HepG2 (cell line): ENCODE results near the gene MTMR4. TPM values are rescaled to one million over a fixed set of nuclear protein-coding genes. Genes with fewer than 3 reads are reported as not detected.

ENCODE experiments used
- ATAC-seq: fragments of 200-7000 bp; cut with Tn5 transposase; 3 replicates; pipeline ENCODE4 v1.9.1; 2020; ENCODE audit warnings: mild to moderate bottlenecking, moderate library complexity
- BruUV-seq: library from RNA; stranded (reverse); fragments of 400-500 nt; replicated peaks from 2 replicates; lab custom pipeline; 2021; lab: Mats Ljungman, UMichigan
- CTCF ChIA-PET: fragments of 300-600 bp; formaldehyde crosslinking; extraction: SDS; loops from one replicate; lab custom pipeline; 2021; ENCODE audit warnings: low total read pairs, inconsistent platforms, low intra/inter-chr PET ratio; lab: Yijun Ruan, JAX
- POLR2A ChIA-PET: fragments of 350-600 bp; sonication (Branson Sonifier 250); formaldehyde crosslinking; loops from one replicate; lab custom pipeline; 2020; ENCODE audit warnings: antibody characterized with exemption, inconsistent platforms; lab: Yijun Ruan, JAX
- DNase-seq: peaks from one replicate; pipeline ENCODE4 v3.0.0-alpha.2; 2015; ENCODE audit warnings: low spot score
- FAIRE-seq: peaks from 3 replicates; lab custom pipeline; 2011; peaks lifted over from hg19 to GRCh38; lab: Jason Lieb, UNC
- H2AFZ ChIP-seq: one replicate; pipeline ENCODE4 v1.6.1; 2011; ENCODE audit warnings: low read length, inconsistent platforms
- H3K27ac ChIP-seq: fragments of 300-600 bp; 3 replicates; pipeline ENCODE4 v1.8.0; 2011; ENCODE audit warnings: mixed run types, mild to moderate bottlenecking, mixed read lengths, low read length, inconsistent platforms; ENCODE audit not compliant: insufficient read depth; ENCODE audit errors: extremely low read length
- H3K27me3 ChIP-seq, 2 experiments: fragments of 200-600 bp in 1 of 2; 2 replicates in 1 of 2; 3 replicates in 1 of 2; pipeline versions ENCODE4 v1.6.0 to v1.8.0; 2011; ENCODE audit warnings: low read length in 2 of 2, mild to moderate bottlenecking in 2 of 2, moderate library complexity in 2 of 2, inconsistent platforms in 1 of 2; ENCODE audit not compliant: insufficient read depth in 2 of 2, control insufficient read depth in 1 of 2
- H3K36me3 ChIP-seq, 2 experiments: fragments of 200-600 bp in 1 of 2; replicated peaks in 1 of 2; 2 replicates in 1 of 2; 3 replicates in 1 of 2; pipeline versions ENCODE4 v1.5.1 to v1.8.0; 2011; ENCODE audit warnings: low read length in 2 of 2, inconsistent platforms in 1 of 2; ENCODE audit not compliant: insufficient read depth in 2 of 2, control insufficient read depth in 1 of 2
- H3K4me1 ChIP-seq: 2 replicates; pipeline ENCODE4 v1.5.1; 2012; ENCODE audit warnings: low read length, inconsistent platforms; ENCODE audit not compliant: insufficient read depth
- H3K4me2 ChIP-seq: 2 replicates; pipeline ENCODE4 v1.6.0; 2011; ENCODE audit warnings: low read depth, low read length, inconsistent platforms
- H3K4me3 ChIP-seq, 3 experiments: fragments of 200-600 bp in 1 of 3; sonication (generic), shearing (Covaris generic) in 1 of 3; replicated peaks in 1 of 3; 2 replicates each; pipeline ENCODE4 v1.5.1; 2011 to 2016; ENCODE audit warnings: low read length in 3 of 3, inconsistent platforms in 2 of 3, low read depth in 2 of 3, mild to moderate bottlenecking in 2 of 3, control low read depth in 1 of 3, mixed read lengths in 1 of 3; ENCODE audit not compliant: insufficient read depth in 1 of 3
- H3K79me2 ChIP-seq: one replicate; pipeline ENCODE4 v1.6.1; 2011; ENCODE audit warnings: low read length, inconsistent platforms; ENCODE audit not compliant: insufficient read depth
- H3K9ac ChIP-seq: 2 replicates; pipeline ENCODE4 v1.6.0; 2011; ENCODE audit warnings: mild to moderate bottlenecking, low read depth, low read length, inconsistent platforms; ENCODE audit not compliant: insufficient read depth
- H3K9me3 ChIP-seq: 2 replicates; pipeline ENCODE4 v1.5.1; 2012; ENCODE audit warnings: mild to moderate bottlenecking, low read length
- H4K20me1 ChIP-seq: 2 replicates; pipeline ENCODE4 v1.6.0; 2011; ENCODE audit warnings: inconsistent platforms, mild to moderate bottlenecking, low read length, moderate library complexity; ENCODE audit not compliant: insufficient read depth
- CENPBD1 ChIP-seq: sonication (generic); formaldehyde crosslinking; IDR thresholded peaks from 2 replicates; pipeline ENCODE4 v1.8.0; 2022; ENCODE audit warnings: missing genetic modification reagents, low read depth, mild to moderate bottlenecking, borderline replicate concordance
- MYNN ChIP-seq: sonication (generic); formaldehyde crosslinking; IDR thresholded peaks from 2 replicates; pipeline ENCODE4 v1.4.0; 2020; ENCODE audit warnings: mild to moderate bottlenecking, low read depth, missing genetic modification reagents
- ZBTB38 ChIP-seq: sonication (generic); formaldehyde crosslinking; IDR thresholded peaks from 2 replicates; pipeline ENCODE4 v1.5.1; 2020; ENCODE audit warnings: mild to moderate bottlenecking, missing genetic modification reagents
- ZNF260 ChIP-seq: sonication (generic); formaldehyde crosslinking; IDR thresholded peaks from 2 replicates; pipeline ENCODE4 v1.4.0; 2020; ENCODE audit warnings: missing genetic modification reagents, low read depth, mild to moderate bottlenecking, borderline replicate concordance
- ZNF281 ChIP-seq: sonication (generic); formaldehyde crosslinking; IDR thresholded peaks from 2 replicates; pipeline ENCODE4 v1.4.0; 2020; ENCODE audit warnings: missing genetic modification reagents, borderline replicate concordance
- ZNF564 ChIP-seq: sonication (generic); formaldehyde crosslinking; IDR thresholded peaks from 2 replicates; pipeline ENCODE4 v1.8.1; 2023; ENCODE audit warnings: mild to moderate bottlenecking, missing genetic modification reagents
- ZNF772 ChIP-seq: sonication (generic); formaldehyde crosslinking; IDR thresholded peaks from 2 replicates; pipeline ENCODE4 v1.5.0; 2020; ENCODE audit warnings: mild to moderate bottlenecking, missing genetic modification reagents
- ZNF784 ChIP-seq: sonication (generic); formaldehyde crosslinking; IDR thresholded peaks from 2 replicates; pipeline ENCODE4 v1.5.1; 2020; ENCODE audit warnings: missing genetic modification reagents, mild to moderate bottlenecking, borderline replicate concordance
- in situ Hi-C: cut with HindIII; loops from 2 replicates; pipeline ENCODE4 v1.10.0; 2017; ENCODE audit warnings: low pct_unique_long_range_greater_than_20kb; ENCODE audit not compliant: extremely low pct_ligation_motif_present
- intact Hi-C: fragments of 100-400 bp; cut with micrococcal nuclease; formaldehyde crosslinking; loops from one replicate; pipeline ENCODE4 v1.10.0; 2022; ENCODE audit not compliant: unreplicated experiment
- polyA plus RNA-seq, 8 experiments: library from polyadenylated mRNA; depleted of rRNA in 3 of 8; stranded (reverse) in 7 of 8; unstranded in 1 of 8; fragments of >200 nt; fragmentation: Illumina TruSeq in 4 of 8; extraction: Trizol in 4 of 8; gene quantifications; 2 replicates each; pipeline versions ENCODE4 v1.2.1 to v1.2.3, GENCODE V29; 2011 to 2016; ENCODE audit warnings: low read depth in 4 of 8, missing spikeins in 1 of 8, mixed read lengths in 1 of 8; ENCODE audit not compliant: insufficient read depth in 1 of 8
- total RNA-seq, 5 experiments: library from RNA; depleted of rRNA; stranded (reverse); fragments of >200 nt; fragmentation: Illumina TruSeq; extraction: Trizol; gene quantifications; 2 replicates each; pipeline ENCODE4 v1.2.3, GENCODE V29; 2016; ENCODE audit warnings: low read depth in 1 of 5

Gene MTMR4
- total and polyA plus RNA-seq, 2 of the 13 experiments (the other 11 are each of a cell fraction or from before 2014, with no cell fraction given): 62.5 to 65.1 TPM

- Histone ChIP-seq H3K4me3 (no peak overlapping the region), H3K27me3 (peaks cover 0 to 27% of the 10 kb centered on the region in 2 experiments; a peak in 3 of 5 replicates), H3K27ac (no peak overlapping the region), H4K20me1 (no peaks in the 10 kb centered on the region), H3K4me1 (peaks cover 26% of the 10 kb centered on the region), H3K36me3 (no peaks in the 10 kb centered on the region), H2AFZ (no peak overlapping the region), H3K4me2 (no peak overlapping the region), H3K9ac (no peak overlapping the region), H3K79me2 (no peaks in the 10 kb centered on the region), H3K9me3 (no peaks in the 10 kb centered on the region)
- CTCF ChIA-PET: no interaction called here
- POLR2A ChIA-PET: no interaction called here
- in situ Hi-C loops: loop anchor here (10.0 kb wide), 1 partner anchor 55 kb away; no protein-coding TSS in a partner anchor
- ATAC-seq: no peak
- BruUV-seq: no TSS peak
- no peak for DNase-seq
- intact Hi-C loops: no loop called here
- TF ChIP-seq ZNF564 (CRISPR knock-in tag): no peak
- no peak for TF ChIP-seq MYNN
- TF ChIP-seq ZNF281: no peak
- no peak for TF ChIP-seq ZBTB38
- TF ChIP-seq ZNF260: no peak
- no peak for TF ChIP-seq ZNF784 (CRISPR knock-in tag)
- no peak for TF ChIP-seq ZNF772 (CRISPR knock-in tag)
- no peak for TF ChIP-seq CENPBD1 (CRISPR knock-in tag)
- no peak for FAIRE-seq
Observed at GRCh38 chr17:58539698-58540097, 25.3 kb upstream of the MTMR4 start.
